HG02623 (cell line): ENCODE measurements around the gene FAAH.

ENCODE experiments used
- ATAC-seq: cut with Tn5 transposase; IDR thresholded peaks from one replicate; pipeline ENCODE4 v1.9.1; 2021; ENCODE audit warnings: moderate library complexity; ENCODE audit not compliant: unreplicated experiment

The FAAH gene

DNA sequence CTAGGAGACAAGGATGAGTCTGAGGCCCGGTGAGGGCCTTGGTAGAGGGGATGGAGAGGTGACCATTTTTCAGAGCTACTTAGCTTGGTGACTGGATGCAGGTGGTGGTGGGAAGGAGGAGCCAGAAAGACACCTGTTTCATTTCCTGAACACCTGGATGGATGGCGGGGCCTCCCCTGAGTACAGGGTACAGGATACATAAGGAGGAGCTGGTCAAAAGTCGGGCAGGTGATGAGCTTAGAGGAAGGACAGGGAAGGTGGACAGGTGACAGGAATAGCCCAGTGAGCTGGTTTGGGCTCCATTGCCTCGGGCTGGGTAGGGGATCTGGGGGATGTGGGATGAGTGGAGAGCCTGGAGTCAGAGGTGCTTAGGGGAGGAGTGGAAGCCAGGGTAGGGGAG is 6.3 kb downstream of the FAAH start:
- no peak for ATAC-seq

DNA sequence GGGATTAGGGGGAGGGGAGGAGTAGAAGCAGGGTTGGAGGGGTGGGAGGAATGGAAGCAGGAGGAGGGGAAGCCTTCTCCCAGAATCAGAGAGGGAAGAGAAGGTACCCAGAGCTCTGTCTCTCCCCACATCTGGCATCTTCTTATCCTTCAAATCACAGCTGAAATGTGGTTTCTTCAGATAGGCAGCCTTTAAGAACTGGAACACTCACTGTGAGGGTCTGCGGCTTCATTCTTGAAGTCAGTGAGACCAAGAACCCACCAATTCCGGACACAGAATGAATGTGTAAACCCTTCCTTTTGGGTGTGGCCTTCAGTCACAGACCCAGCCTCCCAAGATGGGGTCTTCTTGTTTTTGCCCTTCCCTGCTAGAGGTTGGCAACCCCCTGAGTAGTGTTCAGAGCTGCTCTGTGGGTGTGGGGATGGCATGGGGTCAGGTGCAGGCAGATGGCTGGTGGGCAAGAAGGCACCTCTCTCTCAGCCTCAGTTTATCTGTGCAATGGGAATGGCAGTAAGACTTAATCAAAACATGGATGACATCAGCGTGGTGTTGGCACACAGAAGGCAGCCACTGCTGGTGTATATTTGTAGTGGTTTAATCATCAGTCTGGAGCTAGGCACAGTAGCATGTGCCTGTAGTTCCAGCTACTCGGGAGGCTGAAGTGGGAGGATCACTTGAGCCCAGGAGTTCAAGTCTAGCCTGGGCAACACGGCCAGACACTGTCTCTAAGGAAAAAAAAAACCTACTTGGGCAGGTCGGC is 7.2 kb downstream of the FAAH start:
- no peak for ATAC-seq

- ATAC-seq, result no peak
These were observed 8.0 kb downstream of the FAAH start for GRCh38 chr1:46401964-46402626.

- ATAC-seq, result no peak
These were observed 9.8 kb downstream of the FAAH start for GRCh38 chr1:46403916-46404315.

- no peak for ATAC-seq
These were observed 10.5 kb downstream of the FAAH start for GRCh38 chr1:46404482-46405196.

GRCh38 chr1:46405197-46405555 is 11.1 kb downstream of the FAAH start:
- ATAC-seq, result no peak

DNA sequence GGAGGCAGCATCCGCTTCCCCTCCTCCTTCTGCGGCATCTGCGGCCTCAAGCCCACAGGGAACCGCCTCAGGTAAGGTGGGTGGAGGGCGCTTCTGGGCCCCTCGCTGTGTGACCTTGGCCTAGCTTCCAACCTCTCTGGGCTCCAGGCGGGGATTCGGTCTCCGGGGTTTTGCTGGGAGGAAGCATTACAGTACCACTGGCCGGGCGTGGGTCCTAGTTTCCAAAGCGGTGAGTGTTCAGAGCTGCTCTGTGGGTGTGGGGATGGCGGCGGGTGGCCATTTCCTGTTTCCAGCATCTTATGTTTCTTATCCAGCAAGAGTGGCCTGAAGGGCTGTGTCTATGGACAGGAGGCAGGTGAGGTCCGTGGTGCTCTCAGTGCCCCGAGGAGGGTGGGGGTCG is 11.6 kb downstream of the FAAH start:
- no peak for ATAC-seq

DNA sequence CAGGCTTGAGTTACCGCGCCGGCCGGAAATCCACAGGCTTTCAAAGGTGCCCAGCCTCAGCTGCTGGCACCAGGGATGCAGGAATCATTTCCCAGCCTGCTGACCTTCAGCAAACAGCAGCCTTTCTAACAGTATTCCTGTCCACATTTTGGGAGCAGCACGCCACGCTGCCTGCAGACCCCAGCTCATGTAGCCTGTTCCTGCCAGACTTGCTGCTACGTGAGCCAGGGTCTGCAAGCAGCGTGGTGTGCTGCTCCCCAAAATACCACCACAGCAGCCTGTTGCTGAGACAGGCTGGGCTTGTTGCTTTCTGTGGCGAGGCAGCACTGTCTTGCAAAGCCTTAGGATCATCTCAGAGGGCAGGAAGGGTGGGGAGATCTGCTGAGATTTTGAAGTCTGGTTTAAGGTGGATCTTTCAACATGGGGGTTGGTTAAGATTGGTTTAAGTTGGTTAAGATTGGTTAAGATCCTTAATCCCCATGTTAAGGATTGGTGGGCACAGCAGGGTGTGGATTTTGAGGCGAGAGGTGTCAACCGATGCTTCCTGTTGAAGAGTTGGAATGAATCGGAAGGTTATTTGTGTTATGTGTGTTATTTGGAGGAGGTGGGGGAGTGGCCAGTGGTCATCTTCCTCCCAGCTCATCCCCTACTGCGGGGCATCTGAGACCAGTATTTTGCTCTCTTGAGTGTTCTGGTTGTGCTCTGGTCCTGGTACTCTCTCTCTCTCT is 12.9 kb downstream of the FAAH start:
- no peak for ATAC-seq

GRCh38 chr1:46407636-46408035 is 13.5 kb downstream of the FAAH start:
- no peak for ATAC-seq

DNA sequence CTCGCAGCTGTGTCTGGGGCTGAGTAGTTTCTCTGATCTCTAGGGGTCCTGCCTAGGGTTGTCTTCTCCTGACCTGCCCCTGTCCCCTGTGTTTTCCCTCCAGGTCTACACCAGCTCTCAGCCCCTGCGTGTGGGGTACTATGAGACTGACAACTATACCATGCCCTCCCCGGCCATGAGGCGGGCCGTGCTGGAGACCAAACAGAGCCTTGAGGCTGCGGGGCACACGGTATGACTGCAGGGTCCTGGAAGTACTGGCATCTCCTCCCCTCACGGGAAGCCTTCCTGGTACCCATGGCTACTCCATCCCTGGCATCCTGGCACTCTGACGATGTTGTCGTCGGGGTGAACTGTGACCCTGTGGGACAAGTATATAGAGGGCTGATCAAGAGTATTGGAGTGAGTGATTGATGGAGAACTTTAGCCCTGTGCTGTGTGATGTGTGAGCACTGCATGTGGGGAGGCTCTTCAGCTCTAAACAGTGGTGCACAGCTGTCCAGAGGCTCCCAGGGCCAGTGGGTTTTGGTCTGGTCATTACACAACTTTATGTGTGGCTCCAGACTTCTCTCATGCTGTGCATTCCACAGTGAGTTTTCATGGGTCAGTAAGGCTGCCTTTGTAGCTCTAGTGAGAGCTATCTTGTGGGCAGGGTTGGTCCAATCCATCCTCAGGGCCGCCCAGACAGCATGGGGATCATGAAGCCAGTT is 14.4 kb downstream of the FAAH start:
- ATAC-seq, result no peak

DNA sequence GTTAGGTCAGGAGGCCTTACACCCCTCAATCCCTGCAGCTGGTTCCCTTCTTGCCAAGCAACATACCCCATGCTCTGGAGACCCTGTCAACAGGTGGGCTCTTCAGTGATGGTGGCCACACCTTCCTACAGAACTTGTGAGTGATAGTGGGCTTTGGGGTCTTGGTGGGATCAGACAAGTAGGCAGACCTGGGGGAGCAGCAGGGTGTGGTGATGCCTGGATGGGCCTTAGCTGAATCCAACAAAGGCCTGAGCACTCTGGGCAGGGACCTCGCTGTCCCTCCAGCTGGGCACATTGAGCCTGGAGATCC is 14.9 kb downstream of the FAAH start:
- ATAC-seq, result no peak

GRCh38 chr1:46410156-46411009 is 16.3 kb downstream of the FAAH start:
- ATAC-seq, result no peak

- ATAC-seq, result no peak
These were observed 16.9 kb downstream of the FAAH start for GRCh38 chr1:46411010-46411405.

GRCh38 chr1:46411601-46412341 is 17.7 kb downstream of the FAAH start:
- ATAC-seq, result no peak

DNA sequence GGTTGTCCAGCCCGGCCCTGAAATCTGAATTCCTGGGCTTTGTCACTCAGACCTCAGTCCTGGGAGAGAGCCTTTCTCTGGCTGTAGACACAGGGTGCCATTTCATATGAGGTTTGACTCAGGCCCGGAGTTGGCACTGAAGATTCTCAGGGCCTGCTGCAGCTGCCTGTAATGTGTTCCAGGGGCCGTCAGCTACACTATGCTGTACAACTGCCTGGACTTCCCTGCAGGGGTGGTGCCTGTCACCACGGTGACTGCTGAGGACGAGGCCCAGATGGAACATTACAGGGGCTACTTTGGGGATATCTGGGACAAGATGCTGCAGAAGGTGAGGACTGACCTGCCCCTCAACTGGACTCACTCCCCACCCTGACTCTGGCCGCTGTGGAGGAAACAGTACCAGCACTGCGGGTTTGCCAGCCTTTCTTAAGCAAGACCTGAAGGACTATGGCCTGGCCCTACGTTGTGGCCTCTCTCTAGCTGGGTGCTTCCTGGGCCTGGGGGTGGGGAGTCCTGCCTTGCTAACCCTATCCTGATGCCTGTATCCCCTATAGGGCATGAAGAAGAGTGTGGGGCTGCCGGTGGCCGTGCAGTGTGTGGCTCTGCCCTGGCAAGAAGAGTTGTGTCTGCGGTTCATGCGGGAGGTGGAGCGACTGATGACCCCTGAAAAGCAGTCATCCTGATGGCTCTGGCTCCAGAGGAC is 18.9 kb downstream of the FAAH start:
- ATAC-seq, result no peak

- no peak for ATAC-seq
These were observed 19.5 kb downstream of the FAAH start for GRCh38 chr1:46413596-46413985.

- no peak for ATAC-seq
These were observed 21.4 kb downstream of the FAAH start for GRCh38 chr1:46415514-46415913.

DNA sequence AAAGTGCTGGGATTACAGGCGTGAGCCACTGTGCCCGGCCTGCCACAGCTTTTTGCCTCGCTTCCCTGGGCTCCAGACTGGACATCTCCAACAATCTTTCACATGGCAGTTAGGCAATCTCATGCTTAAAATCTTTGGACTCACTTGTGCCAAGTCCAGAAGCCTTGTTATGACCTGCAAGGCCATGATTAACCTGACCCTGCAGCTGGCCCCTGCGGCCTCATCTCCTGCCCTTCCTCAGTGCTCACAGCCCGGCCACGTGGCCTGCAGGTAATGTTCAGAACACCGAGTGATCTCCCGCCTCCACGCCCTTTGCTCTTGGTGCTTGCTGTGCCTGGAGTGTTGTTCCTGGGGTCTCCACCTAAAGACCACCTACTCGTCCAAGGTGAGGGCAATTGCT is 24.9 kb downstream of the FAAH start:
- no peak for ATAC-seq

GRCh38 chr1:46420533-46420915 is 26.4 kb downstream of the FAAH start:
- ATAC-seq, result no peak
